GM21423 (cell line): ENCODE results near the gene SIPA1.

Source experiments
- ATAC-seq: cut with Tn5 transposase; IDR thresholded peaks from one replicate; pipeline ENCODE4 v1.9.1; 2021; ENCODE audit warnings: mild to moderate bottlenecking, moderate library complexity; ENCODE audit not compliant: unreplicated experiment

SIPA1 gene

DNA sequence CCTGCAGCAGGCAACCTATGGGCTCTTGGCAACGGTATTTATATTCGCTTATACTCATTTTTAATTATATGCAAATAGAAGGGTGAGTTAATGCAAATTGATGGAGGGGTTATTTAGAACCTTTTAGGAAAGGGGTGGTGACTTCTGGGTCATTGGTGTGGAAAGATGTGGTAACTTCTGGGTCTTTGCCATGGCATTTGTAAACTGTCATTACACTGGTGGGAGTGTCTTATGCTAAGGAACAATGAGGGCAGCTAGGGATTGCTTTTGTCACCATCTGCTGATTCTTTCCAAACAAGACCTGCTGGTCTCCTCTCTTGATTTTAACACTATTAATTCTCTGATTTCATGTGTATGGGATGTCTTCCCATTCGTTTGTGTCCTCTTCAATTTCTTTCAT lies 62.5 kb downstream of the SIPA1 start:
- no peak for ATAC-seq
